Peyer's patch (tissue), 4 donors: ENCODE results near the gene ELFN1. TPM values are rescaled to one million over a fixed set of nuclear protein-coding genes. Genes with fewer than 3 reads are reported as not detected.

ENCODE experiments used
- DNase-seq, 3 donors: peaks; one replicate each; pipeline ENCODE4 v3.0.0-alpha.2; 2017 to 2019
- H3K27ac ChIP-seq, 4 donors: fragments of 200-600 bp; sonication (generic); one replicate each; pipeline ENCODE4 v1.5.1; 2016 to 2019
- H3K27me3 ChIP-seq, 2 donors: fragments of 200-600 bp; sonication (generic); one replicate each; pipeline ENCODE4 v1.5.1; 2019
- H3K36me3 ChIP-seq, 3 donors: fragments of 200-600 bp; sonication (generic); one replicate each; pipeline ENCODE4 v1.5.1; 2016 to 2019
- H3K4me1 ChIP-seq, 4 donors: fragments of 200-600 bp; sonication (generic); one replicate each; pipeline ENCODE4 v1.5.1; 2016 to 2019
- H3K4me3 ChIP-seq, 4 donors: fragments of 200-600 bp; sonication (generic); 1 replicate in 3 of 4; 2 replicates in 1 of 4; pipeline ENCODE4 v1.5.1; 2016 to 2019; ENCODE audit warnings: mild to moderate bottlenecking in 1 of 4
- H3K9me3 ChIP-seq, 4 donors: fragments of 200-600 bp; sonication (generic); one replicate each; pipeline ENCODE4 v1.5.1; 2016 to 2019; ENCODE audit warnings: mild to moderate bottlenecking in 1 of 4
- POLR2A ChIP-seq, 2 donors: fragments of 450-650 bp; IDR thresholded peaks; one replicate each; pipeline ENCODE4 v1.5.1; 2017; ENCODE audit warnings: antibody characterized with exemption in 2 of 2, mild to moderate bottlenecking in 2 of 2, moderate library complexity in 2 of 2
- total RNA-seq, 4 donors: library from RNA; depleted of rRNA; stranded (reverse); fragments of >200 nt; gene quantifications; one replicate each; pipeline ENCODE4 v1.1.0, GENCODE V29; 2016
- TF ChIP-seq, protein P1 (sequence below), 6 experiments: fragments of 450-650 bp in 4 of 6; fragments of 200-600 bp in 2 of 6; sonication (generic) in 1 of 6; IDR thresholded peaks; one replicate each; pipeline ENCODE4 v1.5.1; 2017 to 2019; ENCODE audit warnings: antibody characterized with exemption in 6 of 6, mild to moderate bottlenecking in 3 of 6, moderate library complexity in 1 of 6

Gene ELFN1
- total RNA-seq, 4 donors from 2014 or later, result 0.80 TPM; not detected in 3

DNA sequence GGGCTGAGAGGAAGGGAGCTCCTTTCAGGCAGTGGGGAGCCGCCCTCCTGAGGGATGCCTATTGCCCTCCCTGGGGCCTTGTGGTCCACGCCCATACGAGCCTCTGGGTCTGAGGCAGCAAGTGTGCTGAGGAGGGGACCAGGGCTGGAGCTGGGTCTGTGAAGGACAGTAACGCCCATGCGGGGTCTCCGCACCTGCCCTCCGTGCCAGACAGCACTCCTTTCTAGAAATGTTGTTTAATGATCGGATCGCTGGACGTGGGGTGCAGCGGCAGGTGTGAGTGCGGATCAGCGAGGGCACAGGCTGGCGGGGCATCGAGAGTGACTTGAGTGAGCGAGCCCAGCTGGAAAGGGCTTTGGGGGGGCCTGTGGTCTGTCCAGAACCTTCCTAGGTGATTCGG, 70.1 kb downstream of the ELFN1 start:
- Histone ChIP-seq H3K27ac (no peak overlapping the region), H3K27me3 (no peaks in the 10 kb centered on the region), H3K4me1 (peaks cover 0 to 10% (median 0%) of the 10 kb centered on the region in 4 donors), H3K4me3 (no peak overlapping the region), H3K9me3 (no peaks in the 10 kb centered on the region), H3K36me3 (no peaks in the 10 kb centered on the region)
- TF ChIP-seq POLR2A (IDR thresholded peaks at IDR 0.05), result no peak
- TF ChIP-seq, protein P1, sequence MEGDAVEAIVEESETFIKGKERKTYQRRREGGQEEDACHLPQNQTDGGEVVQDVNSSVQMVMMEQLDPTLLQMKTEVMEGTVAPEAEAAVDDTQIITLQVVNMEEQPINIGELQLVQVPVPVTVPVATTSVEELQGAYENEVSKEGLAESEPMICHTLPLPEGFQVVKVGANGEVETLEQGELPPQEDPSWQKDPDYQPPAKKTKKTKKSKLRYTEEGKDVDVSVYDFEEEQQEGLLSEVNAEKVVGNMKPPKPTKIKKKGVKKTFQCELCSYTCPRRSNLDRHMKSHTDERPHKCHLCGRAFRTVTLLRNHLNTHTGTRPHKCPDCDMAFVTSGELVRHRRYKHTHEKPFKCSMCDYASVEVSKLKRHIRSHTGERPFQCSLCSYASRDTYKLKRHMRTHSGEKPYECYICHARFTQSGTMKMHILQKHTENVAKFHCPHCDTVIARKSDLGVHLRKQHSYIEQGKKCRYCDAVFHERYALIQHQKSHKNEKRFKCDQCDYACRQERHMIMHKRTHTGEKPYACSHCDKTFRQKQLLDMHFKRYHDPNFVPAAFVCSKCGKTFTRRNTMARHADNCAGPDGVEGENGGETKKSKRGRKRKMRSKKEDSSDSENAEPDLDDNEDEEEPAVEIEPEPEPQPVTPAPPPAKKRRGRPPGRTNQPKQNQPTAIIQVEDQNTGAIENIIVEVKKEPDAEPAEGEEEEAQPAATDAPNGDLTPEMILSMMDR (IDR thresholded peaks at IDR 0.05), result no peak
- no peak for DNase-seq

DNA sequence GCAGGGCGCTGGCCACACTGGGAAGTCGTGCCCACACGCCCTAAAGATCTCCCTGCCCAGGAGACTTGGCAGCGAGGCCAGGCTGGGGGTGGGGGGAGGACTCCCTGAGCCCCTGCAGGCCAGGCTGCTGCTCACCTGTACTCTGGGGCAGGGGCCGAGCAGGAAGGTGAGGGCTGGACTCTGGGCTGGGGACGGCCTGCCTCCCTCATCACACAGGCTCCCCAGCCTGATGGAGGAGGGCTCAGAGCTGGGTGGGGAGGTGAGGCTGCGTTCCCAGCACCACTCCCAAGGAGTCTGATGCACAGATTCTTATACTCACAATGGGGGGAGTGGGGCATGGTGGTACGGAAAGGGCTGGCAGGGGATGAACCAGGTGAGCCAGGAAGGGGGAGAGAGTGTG, 71.2 kb downstream of the ELFN1 start:
- Histone ChIP-seq H3K9me3 (no peaks in the 10 kb centered on the region), H3K4me1 (peaks cover 0 to 10% (median 0%) of the 10 kb centered on the region in 4 donors), H3K27me3 (no peaks in the 10 kb centered on the region), H3K4me3 (no peak overlapping the region), H3K27ac (no peak overlapping the region), H3K36me3 (no peaks in the 10 kb centered on the region)
- TF ChIP-seq, protein P1 (IDR thresholded peaks at IDR 0.05), result no peak
- TF ChIP-seq POLR2A (IDR thresholded peaks at IDR 0.05), result no peak
- no peak for DNase-seq

DNA sequence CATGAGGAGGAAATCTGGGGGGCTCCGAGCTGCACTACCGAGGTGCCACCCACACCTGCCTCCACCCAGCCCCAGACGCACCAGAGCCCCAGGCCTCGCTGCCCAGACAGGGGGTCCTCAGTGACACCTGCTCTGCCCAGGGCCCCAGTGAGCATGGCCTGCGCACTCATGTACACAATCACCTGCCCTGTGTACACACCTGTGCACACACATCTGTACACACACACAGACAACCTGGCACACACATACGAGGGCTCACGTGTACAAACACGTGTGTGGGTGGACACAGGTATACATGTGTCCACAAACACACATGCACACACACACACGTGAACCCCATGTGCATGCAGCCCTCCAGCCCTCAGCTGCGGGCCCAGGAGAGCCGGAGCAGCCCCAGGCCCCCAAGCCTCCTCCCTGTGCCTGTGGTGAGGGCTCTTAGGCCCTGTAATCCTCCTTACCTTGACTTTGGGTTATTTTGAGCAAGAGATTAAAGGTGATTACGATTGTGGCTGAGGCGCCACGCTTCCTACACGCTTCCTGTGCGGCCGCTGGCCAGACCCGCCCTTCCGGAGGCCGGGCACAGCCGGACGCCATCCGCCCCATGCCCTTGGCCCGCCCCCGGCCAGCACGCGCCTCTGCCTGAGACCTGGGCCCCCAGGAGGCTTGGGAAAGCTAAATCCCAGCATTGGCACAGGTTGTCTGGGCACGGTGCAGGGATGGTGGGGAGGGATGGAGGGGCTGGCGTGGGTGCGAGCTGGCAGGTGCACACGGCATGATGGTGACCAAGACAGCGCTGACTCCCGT, 71.9 kb downstream of the ELFN1 start:
- H3K27ac ChIP-seq, result no peak overlapping the region

DNA sequence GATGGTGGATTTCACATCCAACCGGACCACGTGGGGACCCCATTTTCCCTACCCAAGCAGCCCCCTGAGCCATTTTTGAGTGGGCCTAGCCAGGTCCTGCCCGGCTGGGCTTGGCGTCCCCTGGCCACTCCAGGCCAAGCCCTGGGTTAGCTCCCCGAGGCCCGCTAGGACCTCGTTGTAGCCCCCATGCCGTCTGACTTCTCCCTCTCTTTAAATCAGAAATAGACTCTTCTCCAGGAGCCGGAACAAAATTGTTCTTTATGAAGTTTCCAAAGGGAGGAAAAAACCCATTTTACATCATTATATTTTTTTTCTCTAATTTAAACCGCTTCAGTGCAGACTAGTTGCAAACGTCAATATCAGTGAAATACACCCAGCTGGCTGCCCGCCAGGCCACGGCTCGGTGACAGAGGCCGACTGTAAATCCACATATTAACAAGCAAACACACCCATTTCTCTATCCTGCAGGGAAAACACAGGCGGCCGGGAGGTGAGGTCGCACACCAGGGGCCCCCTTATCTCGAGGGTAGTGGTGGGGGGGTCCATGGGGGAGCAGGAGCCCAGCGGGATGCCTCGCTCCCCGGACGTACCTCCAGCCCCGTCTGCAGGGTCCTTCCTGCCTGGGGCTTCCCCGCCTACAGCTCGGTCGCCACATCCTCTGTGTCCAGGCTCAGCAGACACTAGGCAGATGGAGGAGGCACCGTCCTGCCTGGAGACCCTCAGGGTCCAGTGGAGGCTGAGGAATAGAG, 72.7 kb downstream of the ELFN1 start:
- Histone ChIP-seq H3K9me3 (no peaks in the 10 kb centered on the region), H3K36me3 (no peaks in the 10 kb centered on the region), H3K27ac (no peak overlapping the region), H3K4me3 (peak overlapping the region in 2 of 4 donors; percentile 4 to 7), H3K4me1 (peaks cover 0 to 10% (median 0%) of the 10 kb centered on the region in 4 donors), H3K27me3 (no peaks in the 10 kb centered on the region)
- TF ChIP-seq, protein P1 (IDR thresholded peaks at IDR 0.05), result no peak
- no peak for TF ChIP-seq POLR2A (IDR thresholded peaks at IDR 0.05)
- peak in 1 of 3 donors; percentile 68 for DNase-seq

More for the DNA sequence above, 71.9 kb downstream of the ELFN1 start:
- DNase-seq, result no peak
- Histone ChIP-seq H3K9me3 (no peaks in the 10 kb centered on the region), H3K36me3 (no peaks in the 10 kb centered on the region), H3K4me1 (peaks cover 0 to 10% (median 0%) of the 10 kb centered on the region in 4 donors), H3K4me3 (peak overlapping the region in 2 of 4 donors; percentile 4 to 7), H3K27me3 (no peaks in the 10 kb centered on the region)
- TF ChIP-seq, protein P1 (IDR thresholded peaks at IDR 0.05), result no peak
- TF ChIP-seq POLR2A (IDR thresholded peaks at IDR 0.05), result no peak

DNA sequence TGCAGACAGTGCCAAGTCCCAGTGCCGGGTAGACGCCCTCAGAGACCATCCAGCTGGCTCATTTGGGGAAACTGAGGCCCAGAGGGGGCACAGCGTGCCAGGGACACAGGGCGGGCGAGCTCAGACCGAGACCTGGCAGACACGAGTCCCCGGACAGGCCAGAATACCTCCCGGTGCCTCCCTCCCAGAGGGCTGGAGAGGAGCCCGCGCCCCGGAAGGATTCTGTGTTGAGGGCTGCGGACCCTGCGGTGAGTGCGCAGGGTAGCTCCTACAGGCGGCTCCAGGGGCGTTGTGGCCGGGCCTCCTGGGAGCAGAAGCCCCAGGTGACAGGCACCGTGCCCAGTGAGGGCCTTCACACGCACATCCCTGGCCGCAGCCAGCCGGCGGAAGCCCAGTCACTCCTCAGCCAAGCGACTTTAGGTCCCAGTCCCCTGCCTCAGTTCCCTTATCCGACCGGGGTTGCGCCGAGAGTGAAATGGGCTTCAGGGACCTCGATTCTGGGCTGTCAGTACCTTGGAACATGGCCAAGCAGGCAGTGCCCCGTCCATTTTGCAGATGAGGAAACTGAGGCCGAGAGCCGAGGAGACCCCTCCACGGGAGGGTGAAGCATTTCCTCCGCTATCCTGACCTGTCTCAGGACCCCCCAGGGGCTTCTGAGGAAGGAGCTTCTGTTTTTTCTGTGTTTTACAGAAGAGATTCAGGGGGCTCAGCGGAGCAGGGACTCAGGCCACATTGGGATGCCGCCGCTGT, 73.6 kb downstream of the ELFN1 start:
- Histone ChIP-seq H3K4me1 (peaks cover 0 to 10% (median 0%) of the 10 kb centered on the region in 4 donors), H3K36me3 (no peaks in the 10 kb centered on the region), H3K27ac (no peak overlapping the region), H3K4me3 (no peak overlapping the region), H3K27me3 (no peaks in the 10 kb centered on the region), H3K9me3 (no peaks in the 10 kb centered on the region)
- no peak for DNase-seq
- TF ChIP-seq, protein P1 (IDR thresholded peaks at IDR 0.05), result no peak
- TF ChIP-seq POLR2A (IDR thresholded peaks at IDR 0.05), result no peak
